ENCODE results near the gene LRWD1. TPM values are rescaled to one million over a fixed set of nuclear protein-coding genes. Genes with fewer than 3 reads are reported as not detected.

LRWD1 gene
- 16.5 and 23.5 TPM in 2 replicates for total RNA-seq (ENCODE audit: low replicate concordance)
- long read RNA-seq, transcript LRWD1-201 (15 exons, 2,215 nt), result major isoform, 6 of 10 reads
- long read RNA-seq, partial matches to known transcripts, result 0 of 10 reads
- long read RNA-seq, other reads (novel, unspliced or antisense), result 4 of 10 reads

DNA sequence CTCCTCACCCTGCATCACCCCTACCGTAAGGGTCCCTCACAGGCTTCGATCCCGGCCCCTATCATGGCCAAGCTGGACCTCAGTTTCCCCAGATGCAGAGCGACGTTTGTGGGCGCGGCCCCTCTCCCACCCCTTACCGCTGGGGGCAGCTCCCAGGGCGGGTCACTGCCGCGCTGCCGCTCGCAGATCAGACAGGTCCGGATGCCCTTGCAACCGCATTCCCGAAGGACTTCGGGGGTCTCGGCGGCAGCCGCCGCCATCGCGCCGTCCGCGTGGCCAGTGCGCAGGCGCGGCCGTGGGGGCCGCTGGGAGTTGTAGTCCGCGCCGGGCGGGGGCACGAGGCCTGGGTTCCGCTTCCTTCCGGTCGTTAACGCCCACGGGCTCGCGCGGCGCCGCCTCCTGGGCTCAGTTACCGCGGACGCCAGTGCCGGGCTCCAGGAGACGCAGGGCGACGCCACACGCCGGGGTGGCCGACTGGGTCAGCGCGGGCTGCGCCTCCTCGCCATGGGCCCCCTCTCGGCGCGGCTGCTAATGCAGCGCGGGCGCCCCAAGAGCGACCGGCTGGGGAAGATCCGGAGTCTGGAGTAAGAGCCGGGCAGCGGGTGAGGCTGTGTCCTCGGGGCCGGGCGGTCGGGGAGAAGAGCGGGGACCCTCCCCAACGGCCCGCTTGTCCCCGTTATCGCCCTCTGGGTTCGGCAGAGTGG, at the start of gene LRWD1, which contains the start of gene ALKBH4:
TSS of gene LRWD1 (plus strand) at position 408 of the 704 bp plus-strand sequence. CDS start at position 505, 97 bp downstream.
TSS of gene ALKBH4 (minus strand) at position 287 of the 704 bp plus-strand sequence. CDS start at position 260, 27 bp downstream.
- Mint-ChIP-seq H3K4me3 (peak within 1 kb of the TSS; percentile 97), H3K27me3 (no peaks in the 10 kb centered on the region), H3K27ac (peak within 1 kb of the TSS; percentile 81), H3K9me3 (no peaks in the 10 kb centered on the region), H3K36me3 (no peaks in the 10 kb centered on the region), H3K4me1 (ENCODE audit: unreplicated experiment) (peaks cover 6% of the 10 kb centered on the region)
- TF ChIP-seq, protein P1, sequence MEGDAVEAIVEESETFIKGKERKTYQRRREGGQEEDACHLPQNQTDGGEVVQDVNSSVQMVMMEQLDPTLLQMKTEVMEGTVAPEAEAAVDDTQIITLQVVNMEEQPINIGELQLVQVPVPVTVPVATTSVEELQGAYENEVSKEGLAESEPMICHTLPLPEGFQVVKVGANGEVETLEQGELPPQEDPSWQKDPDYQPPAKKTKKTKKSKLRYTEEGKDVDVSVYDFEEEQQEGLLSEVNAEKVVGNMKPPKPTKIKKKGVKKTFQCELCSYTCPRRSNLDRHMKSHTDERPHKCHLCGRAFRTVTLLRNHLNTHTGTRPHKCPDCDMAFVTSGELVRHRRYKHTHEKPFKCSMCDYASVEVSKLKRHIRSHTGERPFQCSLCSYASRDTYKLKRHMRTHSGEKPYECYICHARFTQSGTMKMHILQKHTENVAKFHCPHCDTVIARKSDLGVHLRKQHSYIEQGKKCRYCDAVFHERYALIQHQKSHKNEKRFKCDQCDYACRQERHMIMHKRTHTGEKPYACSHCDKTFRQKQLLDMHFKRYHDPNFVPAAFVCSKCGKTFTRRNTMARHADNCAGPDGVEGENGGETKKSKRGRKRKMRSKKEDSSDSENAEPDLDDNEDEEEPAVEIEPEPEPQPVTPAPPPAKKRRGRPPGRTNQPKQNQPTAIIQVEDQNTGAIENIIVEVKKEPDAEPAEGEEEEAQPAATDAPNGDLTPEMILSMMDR (conservative IDR thresholded peaks at IDR 0.05), result peak; percentile 30
- peak; percentile 95 for DNase-seq (ENCODE audit: extremely low spot score, unreplicated experiment)

DNA sequence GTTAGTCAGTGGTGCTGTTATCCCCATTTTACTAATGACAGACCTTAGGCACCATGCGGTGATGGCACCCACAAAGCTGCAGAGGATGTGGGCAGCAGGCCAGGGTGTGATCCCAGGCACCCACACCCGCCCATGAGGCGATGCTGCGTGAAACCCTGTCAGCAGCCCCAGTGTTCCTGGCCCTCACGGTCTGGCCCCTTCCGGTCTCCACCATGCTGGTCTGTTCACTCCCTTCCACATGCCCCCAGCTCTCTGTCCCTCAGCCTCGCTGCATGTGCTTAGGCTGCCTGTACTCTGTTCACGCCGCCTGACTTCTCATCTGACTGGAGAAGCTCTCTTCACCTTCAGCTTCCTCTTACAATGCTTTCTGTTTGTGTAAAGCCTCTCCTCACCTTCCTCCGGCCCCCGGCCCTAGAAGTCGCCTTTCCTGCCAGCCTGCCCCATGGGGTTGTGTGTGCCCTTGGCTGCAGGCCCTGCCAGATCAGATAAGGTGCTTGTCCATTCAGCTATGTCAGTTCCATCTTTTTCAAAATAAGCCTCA, 49.0 kb upstream of the LRWD1 start:
- H3K36me3 Mint-ChIP-seq, result peaks cover 19% of the 10 kb centered on the region
- H3K27me3 Mint-ChIP-seq, result no peaks in the 10 kb centered on the region
- TF ChIP-seq, protein P1 (conservative IDR thresholded peaks at IDR 0.05), result no peak
- no peaks in the 10 kb centered on the region for H3K4me1 Mint-ChIP-seq (ENCODE audit: unreplicated experiment)
- no peak overlapping the region for H3K27ac Mint-ChIP-seq
- no peak overlapping the region for H3K4me3 Mint-ChIP-seq
- H3K9me3 Mint-ChIP-seq, result no peaks in the 10 kb centered on the region
- DNase-seq (ENCODE audit: extremely low spot score, unreplicated experiment), result no peak

DNA sequence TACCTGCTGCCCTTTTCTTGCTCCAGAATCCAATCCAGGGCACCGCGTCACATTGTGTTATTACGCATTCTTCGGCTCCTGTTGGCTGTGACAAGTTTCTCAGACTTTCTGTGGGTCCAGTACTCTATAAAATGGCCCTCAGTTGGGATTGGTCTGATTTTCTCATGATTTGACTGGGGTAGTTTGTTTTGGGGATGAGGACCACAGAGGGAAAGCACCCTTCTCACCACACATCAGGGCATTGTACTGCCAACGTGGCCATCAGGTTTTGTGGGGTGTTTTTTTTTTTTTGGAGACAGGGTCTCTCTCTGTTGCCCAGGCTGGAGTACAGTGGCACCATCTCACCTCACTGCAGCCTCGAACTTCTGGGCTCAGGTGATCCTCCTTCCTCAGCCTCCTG, 48.4 kb upstream of the LRWD1 start:
- Mint-ChIP-seq H3K36me3 (peaks cover 21% of the 10 kb centered on the region), H3K4me3 (no peak overlapping the region), H3K9me3 (no peaks in the 10 kb centered on the region), H3K27me3 (no peaks in the 10 kb centered on the region), H3K27ac (no peak overlapping the region), H3K4me1 (ENCODE audit: unreplicated experiment) (no peaks in the 10 kb centered on the region)
- TF ChIP-seq, protein P1 (conservative IDR thresholded peaks at IDR 0.05), result no peak
- no peak for DNase-seq (ENCODE audit: extremely low spot score, unreplicated experiment)

DNA sequence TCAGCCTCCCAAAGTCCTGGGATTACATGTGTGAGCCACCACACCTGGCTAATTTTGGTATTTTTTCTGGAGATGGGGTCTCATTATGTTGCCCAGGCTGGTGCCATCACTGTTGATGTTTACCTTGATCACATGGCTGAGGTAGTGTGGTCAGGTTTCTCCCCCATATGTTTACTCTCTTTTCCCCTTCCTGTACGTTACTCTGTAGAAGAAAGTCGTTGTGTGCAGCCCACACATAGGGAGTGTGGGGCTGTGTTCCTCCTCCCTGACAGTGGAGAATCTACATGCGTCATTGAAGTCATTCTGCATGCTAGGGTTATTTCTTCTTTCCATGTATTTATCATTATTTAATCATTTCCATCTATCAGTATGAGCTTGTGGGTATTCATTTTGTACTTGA, 47.7 kb upstream of the LRWD1 start:
- TF ChIP-seq, protein P1 (conservative IDR thresholded peaks at IDR 0.05), result no peak
- H3K36me3 Mint-ChIP-seq, result peaks cover 21% of the 10 kb centered on the region
- no peaks in the 10 kb centered on the region for H3K27me3 Mint-ChIP-seq
- no peaks in the 10 kb centered on the region for H3K4me1 Mint-ChIP-seq (ENCODE audit: unreplicated experiment)
- no peak for DNase-seq (ENCODE audit: extremely low spot score, unreplicated experiment)
- H3K4me3 Mint-ChIP-seq, result no peak overlapping the region
- no peaks in the 10 kb centered on the region for H3K9me3 Mint-ChIP-seq
- no peak overlapping the region for H3K27ac Mint-ChIP-seq

DNA sequence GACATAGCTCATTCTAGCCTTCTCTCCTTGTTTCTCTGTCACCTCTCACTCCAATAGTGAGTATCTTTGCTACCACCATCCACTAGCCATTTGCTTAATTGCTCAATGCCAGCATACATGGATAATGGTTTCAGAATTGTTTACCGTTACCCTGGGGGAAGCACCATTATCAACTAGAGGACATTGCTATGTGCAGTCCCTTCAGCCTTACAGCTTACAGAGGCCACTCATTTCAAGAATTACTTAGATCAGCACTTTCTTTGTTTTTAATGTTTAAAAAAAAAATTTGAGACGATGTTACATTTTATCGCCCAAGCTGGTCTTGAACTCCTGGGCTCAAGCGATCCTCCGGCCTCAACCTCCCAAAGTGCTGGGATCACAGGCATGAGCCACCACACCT, 46.2 kb upstream of the LRWD1 start:
- no peaks in the 10 kb centered on the region for H3K4me1 Mint-ChIP-seq (ENCODE audit: unreplicated experiment)
- DNase-seq (ENCODE audit: extremely low spot score, unreplicated experiment), result no peak
- H3K9me3 Mint-ChIP-seq, result no peaks in the 10 kb centered on the region
- peaks cover 21% of the 10 kb centered on the region for H3K36me3 Mint-ChIP-seq
- H3K27me3 Mint-ChIP-seq, result no peaks in the 10 kb centered on the region
- TF ChIP-seq, protein P1 (conservative IDR thresholded peaks at IDR 0.05), result no peak
- H3K27ac Mint-ChIP-seq, result no peak overlapping the region
- no peak overlapping the region for H3K4me3 Mint-ChIP-seq

Data from type B pancreatic cell (in vitro differentiated cells).